K562 (cell line): ENCODE data around the gene UTP11. TPM values are rescaled to one million over a fixed set of nuclear protein-coding genes. Genes with fewer than 3 reads are reported as not detected.

ENCODE experiments used
- ATAC-seq: fragments of 200-7000 bp; cut with Tn5 transposase; 3 replicates; pipeline ENCODE4 v1.9.1; 2020; ENCODE audit warnings: moderate library complexity
- BruUV-seq: library from RNA; stranded (reverse); fragments of 400-500 nt; replicated peaks from 2 replicates; lab custom pipeline; 2021; lab: Mats Ljungman, UMichigan
- CTCF ChIA-PET: fragments of 300-600 bp; formaldehyde crosslinking; extraction: SDS; loops from one replicate; lab custom pipeline; 2021; ENCODE audit warnings: low intra/inter-chr PET ratio; lab: Yijun Ruan, JAX
- POLR2A ChIA-PET: fragments of 300-600, 350-650 bp; sonication (Branson Sonifier 250); formaldehyde crosslinking; extraction: SDS; loops from one replicate; lab custom pipeline; 2021; ENCODE audit warnings: antibody characterized with exemption, inconsistent platforms; lab: Yijun Ruan, JAX
- DNase-seq, 4 experiments: peaks; one replicate each; pipeline versions ENCODE4 v3.0.0 to v3.0.0-alpha.2; 2011 to 2018; ENCODE audit warnings: low spot score in 3 of 4, mixed read lengths in 3 of 4; ENCODE audit errors: extremely low read depth in 1 of 4
- FAIRE-seq: peaks from 2 replicates; lab custom pipeline; 2011; peaks lifted over from hg19 to GRCh38; lab: Jason Lieb, UNC
- H2AFZ ChIP-seq: 2 replicates; pipeline ENCODE4 v1.6.0; 2011; ENCODE audit warnings: low read depth, low read length, control low read depth, inconsistent platforms
- H3K27ac ChIP-seq: fragments of 200-600 bp; 3 replicates; pipeline ENCODE4 v1.8.0; 2011; ENCODE audit warnings: low read depth, mild to moderate bottlenecking, control low read depth, inconsistent platforms, low read length, moderate library complexity, mixed read lengths; ENCODE audit errors: extremely low read depth
- H3K27me3 ChIP-seq, 2 experiments: fragments of 300-600 bp in 1 of 2; 2 replicates in 1 of 2; 3 replicates in 1 of 2; pipeline versions ENCODE4 v1.6.0 to v1.8.0; 2011; ENCODE audit warnings: inconsistent platforms in 2 of 2, low read length in 2 of 2, mild to moderate bottlenecking in 1 of 2, mixed read lengths in 1 of 2, moderate library complexity in 1 of 2; ENCODE audit not compliant: control insufficient read depth in 2 of 2, insufficient read depth in 2 of 2
- H3K36me3 ChIP-seq: fragments of 300-600 bp; 3 replicates; pipeline ENCODE4 v1.8.0; 2011; ENCODE audit warnings: mild to moderate bottlenecking, low read length, inconsistent platforms; ENCODE audit not compliant: control insufficient read depth, insufficient read depth
- H3K4me1 ChIP-seq, 2 experiments: fragments of 200-600 bp in 1 of 2; replicated peaks in 1 of 2; 2 replicates in 1 of 2; 3 replicates in 1 of 2; pipeline versions ENCODE4 v1.5.1 to v1.8.0; 2011; ENCODE audit warnings: inconsistent platforms in 2 of 2, low read length in 2 of 2, mild to moderate bottlenecking in 1 of 2, mixed read lengths in 1 of 2, moderate library complexity in 1 of 2; ENCODE audit not compliant: control insufficient read depth in 2 of 2, insufficient read depth in 2 of 2
- H3K4me2 ChIP-seq: 2 replicates; pipeline ENCODE4 v1.6.1; 2011; ENCODE audit warnings: low read length, control low read depth, inconsistent platforms, mixed read lengths; ENCODE audit not compliant: insufficient read depth
- H3K4me3 ChIP-seq: fragments of 200-600 bp; sonication (generic), shearing (Covaris generic); 2 replicates; pipeline ENCODE4 v1.5.1; 2016; ENCODE audit warnings: control low read depth, inconsistent platforms
- H3K79me2 ChIP-seq: fragments of 200-600 bp; 3 replicates; pipeline ENCODE4 v1.8.0; 2011; ENCODE audit warnings: low read length, inconsistent platforms; ENCODE audit not compliant: control insufficient read depth, insufficient read depth
- H3K9ac ChIP-seq, 2 experiments: 2 replicates each; pipeline versions ENCODE4 v1.6.0 to v1.6.1; 2011; ENCODE audit warnings: low read depth in 2 of 2, low read length in 2 of 2, control low read depth in 1 of 2, inconsistent platforms in 1 of 2, mild to moderate bottlenecking in 1 of 2, mixed read lengths in 1 of 2; ENCODE audit not compliant: insufficient read depth in 1 of 2
- H3K9me1 ChIP-seq: one replicate; pipeline ENCODE4 v1.6.0; 2011; ENCODE audit warnings: inconsistent platforms, mild to moderate bottlenecking, low read length, moderate library complexity; ENCODE audit not compliant: control insufficient read depth, insufficient read depth
- H3K9me3 ChIP-seq: replicated peaks from 2 replicates; pipeline ENCODE4 v1.5.1; 2011; ENCODE audit warnings: low read depth, low read length, inconsistent platforms; ENCODE audit not compliant: control insufficient read depth, insufficient read depth
- H4K20me1 ChIP-seq: replicated peaks from 2 replicates; pipeline ENCODE4 v1.6.1; 2011; ENCODE audit warnings: low read length, inconsistent platforms, mixed read lengths; ENCODE audit not compliant: control insufficient read depth, insufficient read depth
- MAZ ChIP-seq, 2 experiments: fragments of 450-650 bp in 1 of 2; sonication (generic) in 1 of 2; formaldehyde crosslinking; IDR thresholded peaks in 1 of 2; conservative IDR thresholded peaks in 1 of 2; 2 replicates each; pipeline versions ENCODE4 v1.4.0 to v1.5.0; 2020; ENCODE audit warnings: mild to moderate bottlenecking in 1 of 2, missing genetic modification reagents in 1 of 2
- NFYB ChIP-seq: IDR thresholded peaks from 2 replicates; pipeline ENCODE4 v1.6.1; 2011; ENCODE audit warnings: mild to moderate bottlenecking, moderate library complexity; ENCODE audit not compliant: insufficient read length; ENCODE audit errors: extremely low read depth
- NR2C2 ChIP-seq, 2 experiments: fragments of 200-800 bp in 1 of 2; sonication (Bioruptor generic) in 1 of 2; sonication (generic) in 1 of 2; formaldehyde crosslinking in 1 of 2; IDR thresholded peaks; 2 replicates each; pipeline versions ENCODE4 v1.6.1 to v1.8.0; 2016 to 2022; ENCODE audit warnings: mild to moderate bottlenecking in 1 of 2, missing compliant biosample characterization in 1 of 2, missing genetic modification characterization in 1 of 2, missing genetic modification reagents in 1 of 2
- NR4A1 ChIP-seq, 2 experiments: fragments of 250-450 bp in 1 of 2; fragments of 450-650 bp in 1 of 2; sonication (Bioruptor Pico) in 1 of 2; IDR thresholded peaks; 2 replicates each; pipeline versions ENCODE4 v1.4.0 to v1.6.1; 2016 to 2020; ENCODE audit warnings: mild to moderate bottlenecking in 2 of 2, missing compliant biosample characterization in 1 of 2, missing genetic modification characterization in 1 of 2, moderate library complexity in 1 of 2
- POLR3A ChIP-seq: IDR thresholded peaks from 2 replicates; pipeline ENCODE4 v1.6.1; 2011; ENCODE audit warnings: borderline replicate concordance, mild to moderate bottlenecking, moderate library complexity; ENCODE audit not compliant: insufficient read length, insufficient read depth; ENCODE audit errors: extremely low read depth
- SFPQ ChIP-seq: fragments of 200-400 bp; formaldehyde crosslinking; IDR thresholded peaks from 2 replicates; pipeline ENCODE4 v1.6.1; 2017; ENCODE audit warnings: mild to moderate bottlenecking, low read depth, low read length, moderate library complexity
- WGBS: fragments of 100-300 bp; shearing (Covaris generic); methylation state at CpG from one replicate; pipeline ENCODE4 v1.1.6; 2016; ENCODE audit warnings: low coverage, mixed read lengths; ENCODE audit not compliant: insufficient coverage; ENCODE audit errors: missing lambda C conversion rate; 5-methylcytosine and 5-hydroxymethylcytosine counted together
- in situ Hi-C: fragments of 300-500 bp; cut with MboI; formaldehyde crosslinking; loops from 4 replicates; pipeline ENCODE4 v1.15.0; 2018; ENCODE audit warnings: inconsistent platforms, mixed read lengths
- intact Hi-C: fragments of 100-400 bp; cut with micrococcal nuclease; formaldehyde crosslinking; loops from 2 replicates; pipeline ENCODE4 v1.14.2; 2022
- polyA plus RNA-seq, 8 experiments: library from polyadenylated mRNA; depleted of rRNA in 4 of 8; stranded (reverse) in 5 of 8; unstranded in 3 of 8; fragments of >200 nt; fragmentation: Nextera tagmentation in 2 of 8; fragmentation: Illumina TruSeq in 1 of 8; extraction: Ambion mirVana in 2 of 8; extraction: Trizol in 1 of 8; gene quantifications; 2 replicates each; pipeline versions ENCODE4 v1.2.1 to v1.2.3, GENCODE V29; 2011 to 2014; ENCODE audit warnings: inconsistent platforms in 1 of 8, missing spikeins in 1 of 8
- total RNA-seq, 7 experiments: library from RNA; depleted of rRNA in 6 of 7; stranded (reverse); fragments of >200 nt in 6 of 7; fragmentation: Illumina TruSeq in 2 of 7; extraction: Trizol in 2 of 7; gene quantifications; 2 replicates each; pipeline versions ENCODE4 v1.2.1 to v1.2.3, GENCODE V29; 2011 to 2021; ENCODE audit warnings: low replicate concordance in 1 of 7
- TF ChIP-seq, protein P1 (sequence below): IDR thresholded peaks from 2 replicates; pipeline ENCODE4 v1.6.1; 2012; ENCODE audit warnings: low read depth, low read length, improper control_type of control experiment, borderline replicate concordance

The UTP11 gene
- total and polyA plus RNA-seq, 9 of the 15 experiments (the other 6 are each of a cell fraction or from before 2014, with no cell fraction given), result 91.1 to 378 (median 221) TPM

GRCh38 chr1:38022810-38023209, 10.3 kb downstream of the UTP11 start:
- TF ChIP-seq MAZ (CRISPR knock-in tag; conservative IDR thresholded peaks at IDR 0.05 in 1 of 2, IDR thresholded peaks at IDR 0.05 in 1 of 2) (no peak), NFYB (no peak), POLR3A (no peak), SFPQ (no peak), NR4A1 (CRISPR knock-in tag; IDR thresholded peaks at IDR 0.05) (no peak), NR4A1 (tag; IDR thresholded peaks at IDR 0.05) (no peak), NR2C2 (CRISPR knock-in tag; IDR thresholded peaks at IDR 0.05) (no peak), NR2C2 (tag; IDR thresholded peaks at IDR 0.05) (no peak)
- TF ChIP-seq, protein P1, sequence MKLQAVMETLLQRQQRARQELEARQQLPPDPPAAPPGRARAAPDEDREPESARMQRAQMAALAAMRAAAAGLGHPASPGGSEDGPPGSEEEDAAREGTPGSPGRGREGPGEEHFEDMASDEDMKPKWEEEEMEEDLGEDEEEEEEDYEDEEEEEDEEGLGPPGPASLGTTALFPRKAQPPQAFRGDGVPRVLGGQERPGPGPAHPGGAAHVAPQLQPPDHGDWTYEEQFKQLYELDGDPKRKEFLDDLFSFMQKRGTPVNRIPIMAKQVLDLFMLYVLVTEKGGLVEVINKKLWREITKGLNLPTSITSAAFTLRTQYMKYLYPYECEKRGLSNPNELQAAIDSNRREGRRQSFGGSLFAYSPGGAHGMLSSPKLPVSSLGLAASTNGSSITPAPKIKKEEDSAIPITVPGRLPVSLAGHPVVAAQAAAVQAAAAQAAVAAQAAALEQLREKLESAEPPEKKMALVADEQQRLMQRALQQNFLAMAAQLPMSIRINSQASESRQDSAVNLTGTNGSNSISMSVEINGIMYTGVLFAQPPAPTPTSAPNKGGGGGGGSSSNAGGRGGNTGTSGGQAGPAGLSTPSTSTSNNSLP, result no peak
- peaks cover 94% of the 10 kb centered on the region for H3K36me3 ChIP-seq
- H2AFZ ChIP-seq, result no peak overlapping the region
- intact Hi-C loops (no loop called here), in situ Hi-C loops (no loop called here)
- H3K9me1 ChIP-seq, result no peaks in the 10 kb centered on the region
- no peak overlapping the region for H3K4me2 ChIP-seq
- FAIRE-seq (no peak), DNase-seq (no peak), ATAC-seq (no peak)
- no peak overlapping the region for H3K4me3 ChIP-seq
- 95% methylated on average over 3 of the region's 3 CpGs for WGBS
- BruUV-seq, result no TSS peak
- ChIA-PET POLR2A (interaction anchor here (0.6 to 7.5 kb wide), 4 partner anchors 11 to 91 kb away, joined by 3 to 71 read pairs (median 4); partner anchors contain the start of gene UTP11), CTCF (no interaction called here)
- peaks cover 0 to 5% of the 10 kb centered on the region in 2 experiments; a peak in 2 of 5 replicates for H3K4me1 ChIP-seq
- no peaks in the 10 kb centered on the region for H3K27me3 ChIP-seq
- H3K9ac ChIP-seq, result no peak overlapping the region
- peaks cover 7% of the 10 kb centered on the region; the same call in 1 of the 2 replicates for H4K20me1 ChIP-seq
- peaks cover 16% of the 10 kb centered on the region for H3K79me2 ChIP-seq
- no peaks in the 10 kb centered on the region for H3K9me3 ChIP-seq
- H3K27ac ChIP-seq, result no peak overlapping the region
